H9 (cell line): Measurements from ENCODE around the gene ARMC2. TPM values are rescaled to one million over a fixed set of nuclear protein-coding genes. Genes with fewer than 3 reads are reported as not detected.

ENCODE experiments used
- DNase-seq: peaks from one replicate; pipeline ENCODE4 v3.0.0-alpha.2; 2017
- H2AFZ ChIP-seq: one replicate; pipeline ENCODE4 v1.6.1; 2013; ENCODE audit warnings: mild to moderate bottlenecking, low read length, control low read depth, moderate library complexity
- H2AK5ac ChIP-seq: 2 replicates; pipeline ENCODE4 v1.6.1; 2013; ENCODE audit warnings: low read length, control low read depth, mixed read lengths; ENCODE audit not compliant: insufficient read length
- H2BK120ac ChIP-seq: one replicate; pipeline ENCODE4 v1.6.1; 2013; ENCODE audit warnings: low read depth, mild to moderate bottlenecking, low read length, control low read depth, inconsistent platforms; ENCODE audit not compliant: poor library complexity, severe bottlenecking
- H2BK12ac ChIP-seq: 2 replicates; pipeline ENCODE4 v1.6.1; 2013; ENCODE audit warnings: low read length, control low read depth, mixed read lengths, low read depth; ENCODE audit not compliant: insufficient read length
- H2BK15ac ChIP-seq: 2 replicates; pipeline ENCODE4 v1.6.1; 2013; ENCODE audit warnings: low read depth, low read length, control low read depth
- H2BK20ac ChIP-seq: one replicate; pipeline ENCODE4 v1.6.1; 2013; ENCODE audit warnings: low read depth, mild to moderate bottlenecking, low read length, control low read depth, inconsistent platforms; ENCODE audit not compliant: poor library complexity, severe bottlenecking
- H2BK5ac ChIP-seq: 2 replicates; pipeline ENCODE4 v1.6.1; 2013; ENCODE audit warnings: low read length, control low read depth, mixed read lengths; ENCODE audit not compliant: insufficient read length
- H3K14ac ChIP-seq: 2 replicates; pipeline ENCODE4 v1.6.1; 2013; ENCODE audit warnings: low read length, control low read depth; ENCODE audit not compliant: insufficient read depth
- H3K18ac ChIP-seq: 2 replicates; pipeline ENCODE4 v1.6.1; 2013; ENCODE audit warnings: low read depth, mild to moderate bottlenecking, mixed read lengths, low read length, control low read depth; ENCODE audit not compliant: insufficient read length
- H3K23ac ChIP-seq: 2 replicates; pipeline ENCODE4 v1.6.1; 2013; ENCODE audit warnings: low read length, control low read depth, mixed read lengths, low read depth; ENCODE audit not compliant: insufficient read length
- H3K23me2 ChIP-seq: 2 replicates; pipeline ENCODE4 v1.6.1; 2013; ENCODE audit warnings: low read depth, mild to moderate bottlenecking, mixed read lengths, low read length, control low read depth; ENCODE audit not compliant: insufficient read length, poor library complexity, severe bottlenecking
- H3K27ac ChIP-seq: 2 replicates; pipeline ENCODE4 v1.5.1; 2013; ENCODE audit warnings: low read length, control low read depth, mixed read lengths, low read depth; ENCODE audit not compliant: insufficient read length
- H3K27me3 ChIP-seq: 2 replicates; pipeline ENCODE4 v1.6.1; 2013; ENCODE audit warnings: low read length, control low read depth, inconsistent platforms; ENCODE audit not compliant: insufficient read depth
- H3K4ac ChIP-seq: 2 replicates; pipeline ENCODE4 v1.6.1; 2013; ENCODE audit warnings: low read depth, mild to moderate bottlenecking, control low read depth, inconsistent platforms, low read length, moderate library complexity
- H3K4me1 ChIP-seq: 2 replicates; pipeline ENCODE4 v1.6.1; 2013; ENCODE audit warnings: low read length, control low read depth, inconsistent platforms; ENCODE audit not compliant: insufficient read depth
- H3K4me2 ChIP-seq: 2 replicates; pipeline ENCODE4 v1.6.1; 2013; ENCODE audit warnings: low read length, control low read depth, mixed read lengths; ENCODE audit not compliant: insufficient read length, insufficient read depth
- H3K56ac ChIP-seq: 2 replicates; pipeline ENCODE4 v1.6.1; 2013; ENCODE audit warnings: low read depth, mild to moderate bottlenecking, mixed read lengths, low read length, control low read depth; ENCODE audit not compliant: insufficient read length
- H3K79me1 ChIP-seq: 2 replicates; pipeline ENCODE4 v1.6.1; 2013; ENCODE audit warnings: low read depth, mild to moderate bottlenecking, moderate library complexity, low read length, control low read depth, inconsistent platforms; ENCODE audit not compliant: insufficient read depth, poor library complexity, severe bottlenecking
- H3K79me2 ChIP-seq: 2 replicates; pipeline ENCODE4 v1.6.1; 2013; ENCODE audit warnings: low read length, control low read depth, inconsistent platforms; ENCODE audit not compliant: insufficient read depth
- H3K9ac ChIP-seq: 2 replicates; pipeline ENCODE4 v1.6.1; 2013; ENCODE audit warnings: low read length, control low read depth, mixed read lengths; ENCODE audit not compliant: insufficient read length; ENCODE audit errors: extremely low read depth
- H3K9me3 ChIP-seq: one replicate; pipeline ENCODE4 v1.6.1; 2013; ENCODE audit warnings: low read depth, low read length, inconsistent platforms; ENCODE audit not compliant: control insufficient read depth
- H3T11ph ChIP-seq: one replicate; pipeline ENCODE4 v1.6.1; 2013; ENCODE audit warnings: mild to moderate bottlenecking, low read length, control low read depth, inconsistent platforms
- H4K20me1 ChIP-seq: one replicate; pipeline ENCODE4 v1.6.1; 2013; ENCODE audit not compliant: control insufficient read depth, insufficient read length, insufficient read depth
- H4K5ac ChIP-seq: 2 replicates; pipeline ENCODE4 v1.6.1; 2013; ENCODE audit warnings: low read depth, mild to moderate bottlenecking, mixed read lengths, low read length, control low read depth; ENCODE audit not compliant: insufficient read length
- H4K8ac ChIP-seq: replicated peaks from 2 replicates; pipeline ENCODE4 v1.6.1; 2013; ENCODE audit warnings: low read length, control low read depth, mixed read lengths, low read depth; ENCODE audit not compliant: insufficient read length
- H4K91ac ChIP-seq: 2 replicates; pipeline ENCODE4 v1.6.1; 2013; ENCODE audit warnings: low read depth, mild to moderate bottlenecking, moderate library complexity, mixed read lengths, low read length, control low read depth; ENCODE audit not compliant: insufficient read length
- H3K27ac Mint-ChIP-seq, 3 experiments: 2 replicates in 2 of 3; 3 replicates in 1 of 3; pipeline ENCODE4 v1.8.0; 2020 to 2021; ENCODE audit warnings: mixed read lengths in 3 of 3, mild to moderate bottlenecking in 1 of 3, moderate library complexity in 1 of 3
- H3K27me3 Mint-ChIP-seq: 2 replicates; pipeline ENCODE4 v1.8.0; 2021; ENCODE audit warnings: low read depth, mild to moderate bottlenecking, moderate library complexity, mixed read lengths
- H3K36me3 Mint-ChIP-seq, 3 experiments: 2 replicates in 2 of 3; 3 replicates in 1 of 3; pipeline ENCODE4 v1.8.0; 2020 to 2021; ENCODE audit warnings: low read depth in 3 of 3, mixed read lengths in 3 of 3; ENCODE audit not compliant: insufficient read depth in 1 of 3
- H3K4me1 Mint-ChIP-seq, 2 experiments: 2 replicates each; pipeline ENCODE4 v1.8.0; 2020; ENCODE audit warnings: mixed read lengths in 2 of 2
- H3K4me3 Mint-ChIP-seq, 2 experiments: 2 replicates in 1 of 2; 3 replicates in 1 of 2; pipeline ENCODE4 v1.8.0; 2020 to 2021; ENCODE audit warnings: mild to moderate bottlenecking in 2 of 2, mixed read lengths in 2 of 2, moderate library complexity in 1 of 2
- H3K9me3 Mint-ChIP-seq, 2 experiments: 2 replicates in 1 of 2; 3 replicates in 1 of 2; pipeline ENCODE4 v1.8.0; 2020; ENCODE audit warnings: mild to moderate bottlenecking in 2 of 2, mixed read lengths in 2 of 2, moderate library complexity in 1 of 2
- WGBS: extraction: QIAGEN DNeasy Blood & Tissue Kit; methylation state at CpG from one replicate; pipeline ENCODE4 v1.1.7; 2013; ENCODE audit warnings: missing lambda C conversion rate, low lambda C conversion rate, mixed read lengths; ENCODE audit not compliant: insufficient read length; ENCODE audit errors: extremely low coverage; 5-methylcytosine and 5-hydroxymethylcytosine counted together
- total RNA-seq: library from RNA; stranded (reverse); gene quantifications from 2 replicates; pipeline ENCODE4 v1.2.1, GENCODE V29; 2021
- TF ChIP-seq, protein P1 (sequence below): fragments of 200-600 bp; sonication (generic); conservative IDR thresholded peaks from 3 replicates; pipeline ENCODE4 v1.8.0; 2021; ENCODE audit warnings: antibody characterized with exemption, mild to moderate bottlenecking

The ARMC2 gene
- total RNA-seq, 1 experiment from 2014 or later, result 2.8 TPM

DNA sequence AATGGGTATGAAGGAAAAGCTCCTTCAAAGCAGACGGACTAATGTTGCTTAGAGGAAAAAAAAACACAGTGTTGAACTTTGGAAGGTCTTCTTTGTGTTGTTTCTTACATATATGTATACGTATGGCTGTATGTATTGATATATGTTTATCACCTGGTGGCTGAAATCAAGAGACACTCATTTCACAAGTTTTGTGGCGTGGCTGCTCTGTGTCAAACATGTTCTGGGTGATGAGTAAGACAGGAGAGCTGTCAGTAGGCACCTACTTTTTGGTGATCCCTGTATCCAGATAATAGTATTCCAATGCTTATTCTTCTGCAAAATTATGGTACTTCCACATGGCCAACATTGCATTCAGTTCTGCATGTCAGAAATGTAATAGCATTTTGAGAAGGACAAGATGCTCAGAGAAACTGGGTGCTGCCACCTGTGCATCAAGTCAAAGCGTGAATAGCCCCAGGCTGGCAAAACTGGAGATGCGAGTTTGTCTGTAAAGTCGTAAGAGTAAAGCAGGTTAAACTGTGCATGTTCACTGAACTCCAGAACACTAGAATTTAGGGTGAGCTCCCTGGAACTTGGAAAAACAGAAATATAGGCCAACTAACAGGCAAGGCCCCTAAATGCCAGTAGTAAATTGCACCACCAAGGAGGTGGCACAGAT, 67.9 kb downstream of the ARMC2 start:
- no peak overlapping the region for H3K27ac ChIP-seq
- H4K5ac ChIP-seq, result no peak overlapping the region
- no peaks in the 10 kb centered on the region for H3K79me1 ChIP-seq
- Mint-ChIP-seq H3K4me1 (peaks cover 9 to 16% of the 10 kb centered on the region in 2 experiments), H3K9me3 (no peaks in the 10 kb centered on the region), H3K36me3 (no peaks in the 10 kb centered on the region; a peak in 1 of 7 replicates), H3K4me3 (no peak overlapping the region), H3K27ac (no peak overlapping the region), H3K27me3 (no peaks in the 10 kb centered on the region; the same call in 1 of the 2 replicates)
- no peak overlapping the region for H2AFZ ChIP-seq
- H2AK5ac ChIP-seq, result no peak overlapping the region
- no peak overlapping the region for H3T11ph ChIP-seq
- H4K8ac ChIP-seq, result no peak overlapping the region
- no peak overlapping the region for H3K4me2 ChIP-seq
- no peak overlapping the region for H3K56ac ChIP-seq
- no peak overlapping the region for H2BK20ac ChIP-seq
- H3K4me1 ChIP-seq, result peaks cover 4% of the 10 kb centered on the region
- no peak for DNase-seq
- no peaks in the 10 kb centered on the region for H3K9me3 ChIP-seq
- no peak overlapping the region for H3K4ac ChIP-seq
- no peak overlapping the region for H3K9ac ChIP-seq
- H3K79me2 ChIP-seq, result no peaks in the 10 kb centered on the region
- H4K91ac ChIP-seq, result no peak overlapping the region
- no CpG with 5 or more reads among the region's 6 CpGs for WGBS
- no peak overlapping the region for H2BK5ac ChIP-seq
- H3K23me2 ChIP-seq, result no peaks in the 10 kb centered on the region
- no peak overlapping the region for H2BK12ac ChIP-seq
- TF ChIP-seq, protein P1, sequence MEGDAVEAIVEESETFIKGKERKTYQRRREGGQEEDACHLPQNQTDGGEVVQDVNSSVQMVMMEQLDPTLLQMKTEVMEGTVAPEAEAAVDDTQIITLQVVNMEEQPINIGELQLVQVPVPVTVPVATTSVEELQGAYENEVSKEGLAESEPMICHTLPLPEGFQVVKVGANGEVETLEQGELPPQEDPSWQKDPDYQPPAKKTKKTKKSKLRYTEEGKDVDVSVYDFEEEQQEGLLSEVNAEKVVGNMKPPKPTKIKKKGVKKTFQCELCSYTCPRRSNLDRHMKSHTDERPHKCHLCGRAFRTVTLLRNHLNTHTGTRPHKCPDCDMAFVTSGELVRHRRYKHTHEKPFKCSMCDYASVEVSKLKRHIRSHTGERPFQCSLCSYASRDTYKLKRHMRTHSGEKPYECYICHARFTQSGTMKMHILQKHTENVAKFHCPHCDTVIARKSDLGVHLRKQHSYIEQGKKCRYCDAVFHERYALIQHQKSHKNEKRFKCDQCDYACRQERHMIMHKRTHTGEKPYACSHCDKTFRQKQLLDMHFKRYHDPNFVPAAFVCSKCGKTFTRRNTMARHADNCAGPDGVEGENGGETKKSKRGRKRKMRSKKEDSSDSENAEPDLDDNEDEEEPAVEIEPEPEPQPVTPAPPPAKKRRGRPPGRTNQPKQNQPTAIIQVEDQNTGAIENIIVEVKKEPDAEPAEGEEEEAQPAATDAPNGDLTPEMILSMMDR, result no peak
- no peak overlapping the region for H3K23ac ChIP-seq
- no peaks in the 10 kb centered on the region for H3K27me3 ChIP-seq
- no peak overlapping the region for H3K14ac ChIP-seq
- H4K20me1 ChIP-seq, result no peaks in the 10 kb centered on the region
- no peak overlapping the region for H3K18ac ChIP-seq
- no peak overlapping the region for H2BK15ac ChIP-seq
- H2BK120ac ChIP-seq, result no peak overlapping the region
